Activated CD4-positive, alpha-beta memory T cell treated with anti-CD3 and anti-CD28 coated beads, Interleukin-2, amount 10 ng/mL, durations not matched to agents 7 days and 5 days (primary cell): ENCODE measurements around the gene NUP210L. TPM values are rescaled to one million over a fixed set of nuclear protein-coding genes. Genes with fewer than 3 reads are reported as not detected.
"Not testable (repeated sequence)": the region's sequence is repeated elsewhere in the genome, so short reads cannot be mapped to it uniquely, and the experiment has no call there.

Experiments
- CTCF ChIA-PET: fragments of 350-600 bp; sonication (Branson Sonifier 250); formaldehyde crosslinking; loops from one replicate; lab custom pipeline; 2021; ENCODE audit warnings: antibody characterized with exemption, inconsistent platforms; lab: Charles Lee
- POLR2A ChIA-PET: fragments of 350-600 bp; sonication (Branson Sonifier 250); formaldehyde crosslinking; loops from one replicate; lab custom pipeline; 2021; ENCODE audit warnings: antibody characterized with exemption; lab: Charles Lee
- DNase-seq: peaks from one replicate; pipeline ENCODE4 v3.0.0-alpha.2; 2020
- H3K27ac Mint-ChIP-seq: one replicate; pipeline ENCODE4 v1.8.0; 2021; ENCODE audit warnings: mild to moderate bottlenecking, mixed read lengths
- H3K27me3 Mint-ChIP-seq: one replicate; pipeline ENCODE4 v1.8.0; 2021; ENCODE audit warnings: mixed read lengths
- H3K36me3 Mint-ChIP-seq: one replicate; pipeline ENCODE4 v1.8.0; 2021; ENCODE audit warnings: low read depth, mixed read lengths
- H3K4me1 Mint-ChIP-seq: one replicate; pipeline ENCODE4 v1.8.0; 2021; ENCODE audit warnings: mixed read lengths
- H3K4me3 Mint-ChIP-seq: one replicate; pipeline ENCODE4 v1.8.0; 2021; ENCODE audit warnings: mild to moderate bottlenecking, mixed read lengths
- H3K9me3 Mint-ChIP-seq: one replicate; pipeline ENCODE4 v1.8.0; 2021; ENCODE audit warnings: mixed read lengths
- total RNA-seq, 2 experiments: library from RNA; stranded (reverse); gene quantifications; one replicate each; pipeline ENCODE4 v1.2.3, GENCODE V29; 2021

Gene NUP210L
- total RNA-seq, 2 experiments from 2014 or later, result 0.05 to 0.08 TPM

GRCh38 chr1:154000420-154000819 lies 154.5 kb downstream of the NUP210L start:
- POLR2A ChIA-PET, result interaction anchor here (4.2 kb wide), 1 partner anchor 9 kb away, joined by 26 read pairs; the partner anchor contains the start of gene RPS27
- H3K27ac Mint-ChIP-seq, result no peak overlapping the region
- no peak overlapping the region for H3K4me3 Mint-ChIP-seq
- CTCF ChIA-PET, result no interaction called here
- H3K36me3 Mint-ChIP-seq, result peaks cover 4% of the 10 kb centered on the region
- peaks cover 3% of the 10 kb centered on the region for H3K4me1 Mint-ChIP-seq
- H3K27me3 Mint-ChIP-seq, result no peaks in the 10 kb centered on the region
- no peak for DNase-seq
- no peaks in the 10 kb centered on the region for H3K9me3 Mint-ChIP-seq

GRCh38 chr1:153996882-153997281 lies 158.0 kb downstream of the NUP210L start:
- H3K4me3 Mint-ChIP-seq, CTCF ChIA-PET, H3K9me3 Mint-ChIP-seq, POLR2A ChIA-PET, H3K27ac Mint-ChIP-seq, H3K27me3 Mint-ChIP-seq, DNase-seq: not testable (repeated sequence)
- Mint-ChIP-seq H3K36me3 (peaks cover 26% of the 10 kb centered on the region), H3K4me1 (peaks cover 19% of the 10 kb centered on the region)

- POLR2A ChIA-PET, result interaction anchor here (0.9 to 1.3 kb wide), 2 partner anchors 18 to 162 kb away, joined by 4 to 5 read pairs; partner anchors contain the start of gene JTB
- H3K27me3 Mint-ChIP-seq, result no peaks in the 10 kb centered on the region
These were observed 159.2 kb downstream of the NUP210L start for GRCh38 chr1:153995640-153996039.

GRCh38 chr1:153995202-153995601 lies 159.7 kb downstream of the NUP210L start:
- peaks cover 30% of the 10 kb centered on the region for H3K4me1 Mint-ChIP-seq
- H3K27ac Mint-ChIP-seq, result no peak overlapping the region
- no peak overlapping the region for H3K4me3 Mint-ChIP-seq
- DNase-seq, result no peak
- ChIA-PET CTCF (interaction anchor here (1.0 kb wide), 1 partner anchor 164 kb away, joined by 3 read pairs; no protein-coding TSS in a partner anchor), POLR2A (interaction anchor here (0.9 to 2.5 kb wide), 4 partner anchors 8 to 162 kb away, joined by 3 to 9 read pairs (median 4); partner anchors contain the start of gene JTB)
- H3K36me3 Mint-ChIP-seq, result peaks cover 40% of the 10 kb centered on the region
- H3K27me3 Mint-ChIP-seq, result no peaks in the 10 kb centered on the region
- no peaks in the 10 kb centered on the region for H3K9me3 Mint-ChIP-seq

More at GRCh38 chr1:153995640-153996039, 159.2 kb downstream of the NUP210L start:
- Mint-ChIP-seq H3K27ac (no peak overlapping the region), H3K36me3 (peaks cover 39% of the 10 kb centered on the region), H3K9me3 (no peaks in the 10 kb centered on the region), H3K4me1 (peaks cover 26% of the 10 kb centered on the region), H3K4me3 (no peak overlapping the region)
- DNase-seq, result no peak
- CTCF ChIA-PET, result interaction anchor here (1.0 kb wide), 1 partner anchor 164 kb away, joined by 3 read pairs; no protein-coding TSS in a partner anchor

- DNase-seq, result no peak
- Mint-ChIP-seq H3K27me3 (no peaks in the 10 kb centered on the region), H3K27ac (peak overlapping the region; percentile 90), H3K4me1 (peaks cover 41% of the 10 kb centered on the region), H3K36me3 (peaks cover 40% of the 10 kb centered on the region), H3K9me3 (no peaks in the 10 kb centered on the region), H3K4me3 (peak overlapping the region; percentile 90)
- POLR2A ChIA-PET, result interaction anchor here (0.9 to 3.9 kb wide), 14 partner anchors 8 to 320 kb away, joined by 3 to 81 read pairs (median 20); partner anchors contain the start of genes CREB3L4, DENND4B, GATAD2B and JTB
- CTCF ChIA-PET, result interaction anchor here (1.2 to 3.7 kb wide), 3 partner anchors 15 to 320 kb away, joined by 3 to 20 read pairs (median 7); partner anchors contain the start of genes CREB3L4 and JTB
These were observed 163.1 kb downstream of the NUP210L start for GRCh38 chr1:153991806-153992205.

GRCh38 chr1:153991151-153991630 lies 163.7 kb downstream of the NUP210L start:
- Mint-ChIP-seq H3K27ac (peak overlapping the region; percentile 90), H3K9me3 (no peaks in the 10 kb centered on the region), H3K4me3 (peak overlapping the region; percentile 90), H3K36me3 (peaks cover 40% of the 10 kb centered on the region), H3K4me1 (peaks cover 46% of the 10 kb centered on the region), H3K27me3 (no peaks in the 10 kb centered on the region)
- ChIA-PET POLR2A (interaction anchor here (0.9 to 3.9 kb wide), 31 partner anchors 9 to 459 kb away, joined by 3 to 81 read pairs (median 7); partner anchors contain the start of genes CHTOP, CREB3L4, DENND4B and GATAD2B), CTCF (interaction anchor here (1.0 to 3.7 kb wide), 6 partner anchors 14 to 345 kb away, joined by 3 to 20 read pairs (median 5); partner anchors contain the start of genes CREB3L4, GATAD2B and JTB)
- DNase-seq, result no peak

GRCh38 chr1:153990468-153991150 lies 164.3 kb downstream of the NUP210L start, which contains the start of gene RPS27:
Gene RPS27 (plus strand): TSS chr1:153990762. CDS start chr1:153990797, 35 bp downstream.
- Mint-ChIP-seq H3K27me3 (no peaks in the 10 kb centered on the region), H3K4me3 (peak within 1 kb of the TSS; percentile 90), H3K36me3 (peaks cover 38% of the 10 kb centered on the region), H3K4me1 (peaks cover 49% of the 10 kb centered on the region), H3K27ac (peak within 1 kb of the TSS; percentile 90), H3K9me3 (no peaks in the 10 kb centered on the region)
- CTCF ChIA-PET, result interaction anchor here (0.6 to 3.7 kb wide), 10 partner anchors 14 to 345 kb away, joined by 3 to 20 read pairs (median 4); partner anchors contain the start of genes CREB3L4, GATAD2B and JTB
- DNase-seq, result peak; percentile 91
- POLR2A ChIA-PET, result interaction anchor here (0.6 to 3.9 kb wide), 49 partner anchors 10 to 459 kb away, joined by 3 to 81 read pairs (median 4); partner anchors contain the start of genes ATP8B2, CHTOP, CREB3L4 and DENND4B

- no peak for DNase-seq
- no peaks in the 10 kb centered on the region for H3K27me3 Mint-ChIP-seq
- POLR2A ChIA-PET, result interaction anchor here (0.7 to 4.4 kb wide), 16 partner anchors 10 to 354 kb away, joined by 3 to 32 read pairs (median 4); partner anchors contain the start of genes CHTOP, CREB3L4, DENND4B and GATAD2B
- peak overlapping the region; percentile 83 for H3K27ac Mint-ChIP-seq
- no peak overlapping the region for H3K4me3 Mint-ChIP-seq
- no peaks in the 10 kb centered on the region for H3K9me3 Mint-ChIP-seq
- CTCF ChIA-PET, result interaction anchor here (0.6 to 4.2 kb wide), 22 partner anchors 11 to 315 kb away, joined by 3 to 43 read pairs (median 5); partner anchors contain the start of genes CREB3L4, CRTC2, DENND4B and JTB
- H3K4me1 Mint-ChIP-seq, result peaks cover 47% of the 10 kb centered on the region
- peaks cover 21% of the 10 kb centered on the region for H3K36me3 Mint-ChIP-seq
These were observed 167.3 kb downstream of the NUP210L start for GRCh38 chr1:153987621-153988020.

- CTCF ChIA-PET, result interaction anchor here (0.8 to 4.2 kb wide), 25 partner anchors 9 to 454 kb away, joined by 3 to 43 read pairs (median 5); partner anchors contain the start of genes CREB3L4, DENND4B, JTB and SLC27A3
- no peaks in the 10 kb centered on the region for H3K9me3 Mint-ChIP-seq
- peaks cover 34% of the 10 kb centered on the region for H3K4me1 Mint-ChIP-seq
- H3K36me3 Mint-ChIP-seq, result peaks cover 7% of the 10 kb centered on the region
- H3K4me3 Mint-ChIP-seq, result peak within 1 kb of the TSS; percentile 33
- no peak for DNase-seq
- no peaks in the 10 kb centered on the region for H3K27me3 Mint-ChIP-seq
- POLR2A ChIA-PET, result interaction anchor here (1.0 to 4.4 kb wide), 13 partner anchors 8 to 315 kb away, joined by 3 to 32 read pairs (median 5); partner anchors contain the start of genes CREB3L4, DENND4B, ILF2 and JTB
- peak within 1 kb of the TSS; percentile 83 for H3K27ac Mint-ChIP-seq
These were observed 168.7 kb downstream of the NUP210L start, which contains the start of gene RAB13 for GRCh38 chr1:153985941-153986761. Gene RAB13 (minus strand): TSS chr1:153986339. CDS start chr1:153986236, 103 bp downstream.

GRCh38 chr1:153985341-153985912 lies 169.4 kb downstream of the NUP210L start:
- Mint-ChIP-seq H3K27me3 (no peaks in the 10 kb centered on the region), H3K4me1 (peaks cover 32% of the 10 kb centered on the region), H3K36me3 (no peaks in the 10 kb centered on the region), H3K4me3 (no peak overlapping the region), H3K27ac (no peak overlapping the region), H3K9me3 (no peaks in the 10 kb centered on the region)
- no peak for DNase-seq
- ChIA-PET CTCF (interaction anchor here (1.0 to 4.2 kb wide), 9 partner anchors 14 to 313 kb away, joined by 3 to 43 read pairs (median 8); partner anchors contain the start of genes CREB3L4, DENND4B and SLC39A1), POLR2A (interaction anchor here (0.7 to 4.4 kb wide), 7 partner anchors 8 to 188 kb away, joined by 3 to 32 read pairs (median 6); partner anchors contain the start of genes CREB3L4, DENND4B and JTB)
